ENCODE data around the gene PCDH15.
A peak's percentile ranks its signal among the peaks of the same experiment; 100 is the strongest.

The PCDH15 gene

GRCh38 chr10:54120806-54121205 is 680.2 kb downstream of the PCDH15 start:
- DNase-seq = no peak

GRCh38 chr10:54108961-54109360 is 692.1 kb downstream of the PCDH15 start:
- no peak for DNase-seq

GRCh38 chr10:54096892-54097291 is 704.1 kb downstream of the PCDH15 start:
- DNase-seq = no peak

GRCh38 chr10:54094321-54094720 is 706.7 kb downstream of the PCDH15 start:
- no peak for DNase-seq

GRCh38 chr10:54091237-54091636 is 709.8 kb downstream of the PCDH15 start:
- DNase-seq = no peak

GRCh38 chr10:54081950-54082349 is 719.1 kb downstream of the PCDH15 start:
- no peak for DNase-seq

GRCh38 chr10:54067361-54067760 is 733.7 kb downstream of the PCDH15 start:
- DNase-seq = no peak

GRCh38 chr10:54066646-54067045 is 734.4 kb downstream of the PCDH15 start:
- DNase-seq = no peak

GRCh38 chr10:54065106-54065505 is 735.9 kb downstream of the PCDH15 start:
- DNase-seq = no peak

GRCh38 chr10:54064215-54064614 is 736.8 kb downstream of the PCDH15 start:
- no peak for DNase-seq

GRCh38 chr10:54063514-54063913 is 737.5 kb downstream of the PCDH15 start:
- peak in 1 of 2 experiments; percentile 3 for DNase-seq

GRCh38 chr10:54060572-54060971 is 740.5 kb downstream of the PCDH15 start:
- no peak for DNase-seq

- no peak for DNase-seq
Measured at GRCh38 chr10:54057357-54057756, 743.7 kb downstream of the PCDH15 start.

GRCh38 chr10:54026340-54026739 is 774.7 kb downstream of the PCDH15 start:
- DNase-seq = no peak

- DNase-seq = no peak
Measured at GRCh38 chr10:54011117-54011516, 789.9 kb downstream of the PCDH15 start.

- DNase-seq = no peak
Measured at GRCh38 chr10:54010337-54010933, 790.6 kb downstream of the PCDH15 start.

GRCh38 chr10:54009672-54010071 is 791.4 kb downstream of the PCDH15 start:
- DNase-seq = no peak

GRCh38 chr10:54002077-54002476 is 799.0 kb downstream of the PCDH15 start:
- no peak for DNase-seq

GRCh38 chr10:53997953-53998352 is 803.1 kb downstream of the PCDH15 start:
- DNase-seq = no peak

- DNase-seq = no peak
Measured at GRCh38 chr10:53990799-53991238, 810.2 kb downstream of the PCDH15 start.

GRCh38 chr10:53983431-53983830 is 817.6 kb downstream of the PCDH15 start:
- no peak for DNase-seq

- DNase-seq = no peak
Measured at GRCh38 chr10:53980210-53980609, 820.8 kb downstream of the PCDH15 start.

GRCh38 chr10:53978301-53978700 is 822.7 kb downstream of the PCDH15 start:
- no peak for DNase-seq

GRCh38 chr10:53977267-53977666 is 823.8 kb downstream of the PCDH15 start:
- DNase-seq = no peak

- no peak for DNase-seq
Measured at GRCh38 chr10:53957401-53957800, 843.6 kb downstream of the PCDH15 start.

All from NCI-H524 (cell line).